Coronary artery (tissue), 2 donors: ENCODE data around the gene CDC5L.

Experiments used
- DNase-seq: peaks from one replicate; pipeline ENCODE4 v3.0.0-alpha.2; 2017; ENCODE audit warnings: low spot score
- H3K27ac ChIP-seq, 2 donors: fragments of 200-600 bp; sonication (generic); one replicate each; pipeline ENCODE4 v1.5.1; 2016 to 2019
- H3K4me3 ChIP-seq: fragments of 200-600 bp; sonication (generic); 2 replicates; pipeline ENCODE4 v1.5.1; 2016; ENCODE audit warnings: mild to moderate bottlenecking, moderate library complexity
- CTCF ChIP-seq: fragments of 200-600 bp; sonication (generic); IDR thresholded peaks from one replicate; pipeline ENCODE4 v1.5.1; 2019; ENCODE audit warnings: antibody characterized with exemption

Gene CDC5L

GRCh38 chr6:44430326-44430725, 42.8 kb downstream of the CDC5L start:
- TF ChIP-seq CTCF: no peak
- Histone ChIP-seq H3K4me3 (no peak overlapping the region), H3K27ac (no peak overlapping the region)
- DNase-seq: no peak

DNA sequence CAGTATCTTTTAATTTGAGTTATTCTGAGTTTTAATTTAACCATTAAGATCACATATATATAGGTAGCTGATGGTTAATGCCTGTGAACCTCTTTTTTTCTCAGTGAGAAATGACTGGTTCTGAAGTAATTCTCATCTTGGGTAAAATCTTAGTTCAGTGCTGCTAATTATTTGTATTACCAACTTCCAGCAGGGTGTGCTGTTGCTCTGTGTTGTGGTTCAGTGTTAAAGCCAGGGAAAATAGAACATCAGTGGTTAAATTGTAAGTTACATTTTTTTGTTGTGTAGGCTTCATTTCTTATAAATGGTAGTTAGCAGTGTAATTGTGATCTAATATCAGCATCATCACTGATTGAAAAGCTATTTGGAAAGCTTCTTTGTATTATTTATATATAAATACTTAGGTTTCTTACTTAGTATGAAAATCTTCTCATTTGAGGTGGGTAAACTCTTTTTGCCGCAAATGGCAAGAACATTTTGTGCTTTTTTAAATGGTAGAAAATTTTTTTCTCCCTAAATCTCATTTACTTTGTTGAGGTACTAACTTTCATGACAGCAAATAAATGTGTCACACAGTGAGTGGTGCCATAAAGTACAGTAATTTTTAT, 43.7 kb downstream of the CDC5L start:
- Histone ChIP-seq H3K4me3 (no peak overlapping the region), H3K27ac (no peak overlapping the region)
- DNase-seq: no peak
- TF ChIP-seq CTCF: peak; percentile 48

DNA sequence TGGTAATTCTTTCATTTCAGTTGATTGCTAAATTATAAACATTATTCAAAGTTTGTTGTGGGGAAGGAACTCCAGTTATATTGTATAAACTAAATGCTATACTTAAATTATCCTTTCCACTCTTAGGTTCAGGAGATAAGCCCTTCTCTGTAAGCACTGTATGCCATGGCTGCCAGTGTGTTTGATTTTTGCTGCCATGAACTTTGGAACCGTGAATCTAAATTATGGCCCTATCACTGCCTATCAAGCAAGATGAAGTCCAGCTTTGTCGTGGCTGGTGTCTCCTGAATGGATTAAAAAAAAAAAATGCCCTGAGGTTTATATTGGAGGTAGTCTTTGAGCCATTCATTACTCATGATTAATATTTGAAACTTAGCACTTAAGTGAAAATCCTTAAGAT, 44.7 kb downstream of the CDC5L start:
- no peak for TF ChIP-seq CTCF
- no peak overlapping the region for H3K4me3 ChIP-seq
- H3K27ac ChIP-seq: peak overlapping the region in 1 of 2 donors; percentile 15
- no peak for DNase-seq

GRCh38 chr6:44432726-44433125, 45.2 kb downstream of the CDC5L start:
- Histone ChIP-seq H3K4me3 (no peak overlapping the region), H3K27ac (no peak overlapping the region)
- no peak for DNase-seq
- TF ChIP-seq CTCF: no peak

- no peak for TF ChIP-seq CTCF
- DNase-seq: no peak
- H3K27ac ChIP-seq: no peak overlapping the region
- H3K4me3 ChIP-seq: no peak overlapping the region
Measured at GRCh38 chr6:44435500-44435899, 48.0 kb downstream of the CDC5L start.

- H3K4me3 ChIP-seq: no peak overlapping the region
- no peak for TF ChIP-seq CTCF
- DNase-seq: no peak
- no peak overlapping the region for H3K27ac ChIP-seq
Measured at GRCh38 chr6:44438827-44439226, 51.3 kb downstream of the CDC5L start.

GRCh38 chr6:44439270-44440045, 52.0 kb downstream of the CDC5L start:
- DNase-seq: no peak
- Histone ChIP-seq H3K4me3 (no peak overlapping the region), H3K27ac (no peak overlapping the region)
- no peak for TF ChIP-seq CTCF
